Measurements from ENCODE around the gene PLCH2.
"Not testable (repeated sequence)": the region's sequence is repeated elsewhere in the genome, so short reads cannot be mapped to it uniquely, and the experiment has no call there.

Gene PLCH2

GRCh38 chr1:2476061-2476999, at the start of gene PLCH2:
PLCH2 (plus strand) TSS chr1:2476289; CDS start chr1:2476589, 300 bp downstream.
- no peak for DNase-seq

GRCh38 chr1:2426540-2426939, 49.5 kb upstream of the PLCH2 start:
- no peak for DNase-seq

GRCh38 chr1:2427051-2427450, 49.0 kb upstream of the PLCH2 start:
- no peak for DNase-seq

GRCh38 chr1:2427976-2428375, 48.1 kb upstream of the PLCH2 start:
- no peak for DNase-seq

GRCh38 chr1:2428490-2428889, 47.6 kb upstream of the PLCH2 start:
- DNase-seq, result no peak

GRCh38 chr1:2429780-2430591, 46.1 kb upstream of the PLCH2 start:
- DNase-seq, result no peak

GRCh38 chr1:2430592-2430973, 45.5 kb upstream of the PLCH2 start:
- DNase-seq, result no peak

- no peak for DNase-seq
Measured at GRCh38 chr1:2431103-2431502, 45.0 kb upstream of the PLCH2 start.

GRCh38 chr1:2431518-2431917, 44.6 kb upstream of the PLCH2 start:
- DNase-seq, result no peak

GRCh38 chr1:2432441-2432844, 43.6 kb upstream of the PLCH2 start:
- no peak for DNase-seq

- no peak for DNase-seq
Measured at GRCh38 chr1:2433196-2433595, 42.9 kb upstream of the PLCH2 start.

GRCh38 chr1:2433936-2434655, 42.0 kb upstream of the PLCH2 start:
- no peak for DNase-seq

- DNase-seq, result no peak
Measured at GRCh38 chr1:2435091-2435490, 41.0 kb upstream of the PLCH2 start.

- DNase-seq, result no peak
Measured at GRCh38 chr1:2435746-2436355, 40.2 kb upstream of the PLCH2 start.

- DNase-seq, result no peak
Measured at GRCh38 chr1:2436876-2437275, 39.2 kb upstream of the PLCH2 start.

GRCh38 chr1:2437617-2438016, 38.5 kb upstream of the PLCH2 start:
- no peak for DNase-seq

GRCh38 chr1:2438038-2438437, 38.1 kb upstream of the PLCH2 start:
- no peak for DNase-seq

- DNase-seq, result no peak
Measured at GRCh38 chr1:2438641-2439040, 37.4 kb upstream of the PLCH2 start.

GRCh38 chr1:2439369-2439768, 36.7 kb upstream of the PLCH2 start:
- DNase-seq, result no peak

- not testable (repeated sequence) for DNase-seq
Measured at GRCh38 chr1:2440346-2440745, 35.7 kb upstream of the PLCH2 start.

- DNase-seq, result no peak
Measured at GRCh38 chr1:2441746-2442145, 34.3 kb upstream of the PLCH2 start.

- DNase-seq, result no peak
Measured at GRCh38 chr1:2442661-2443060, 33.4 kb upstream of the PLCH2 start.
